ENCODE measurements around the gene FBLN1.

Gene FBLN1

GRCh38 chr22:45594123-45594941, 91.6 kb downstream of the FBLN1 start:
- Histone ChIP-seq H3K36me3 (ENCODE audit: insufficient read depth, low read length) (no peaks in the 10 kb centered on the region), H3K4me1 (ENCODE audit: insufficient read depth, low read length, poor library complexity, severe bottlenecking) (no peaks in the 10 kb centered on the region), H3K79me2 (ENCODE audit: insufficient read depth, low read length) (no peaks in the 10 kb centered on the region), H3K4me3 (ENCODE audit: low read length, poor library complexity, severe bottlenecking) (no peak overlapping the region), H2AFZ (ENCODE audit: low read length) (no peak overlapping the region), H3K9me2 (replicated peaks; ENCODE audit: low read depth, low read length) (no peaks in the 10 kb centered on the region), H3K9me3 (ENCODE audit: insufficient read depth, low read depth, low read length) (no peaks in the 10 kb centered on the region), H3K27me3 (ENCODE audit: insufficient read depth, low read length, poor library complexity, severe bottlenecking) (no peaks in the 10 kb centered on the region), H3F3A (ENCODE audit: low read depth) (no peaks in the 10 kb centered on the region), H4K20me1 (ENCODE audit: insufficient read depth, low read length, poor library complexity, severe bottlenecking) (no peaks in the 10 kb centered on the region), H3K9ac (ENCODE audit: low read depth, low read length, poor library complexity, severe bottlenecking) (no peak overlapping the region), H3K4me2 (ENCODE audit: low read depth, low read length, poor library complexity, severe bottlenecking) (no peak overlapping the region)
- TF ChIP-seq EZH2phosphoT487 (IDR thresholded peaks at IDR 0.05; ENCODE audit: borderline replicate concordance) (no peak), CTCF (conservative IDR thresholded peaks at IDR 0.05; ENCODE audit: low read length) (no peak)

GRCh38 chr22:45597460-45598192, 94.9 kb downstream of the FBLN1 start:
- Histone ChIP-seq H3F3A (ENCODE audit: low read depth) (no peaks in the 10 kb centered on the region), H4K20me1 (ENCODE audit: insufficient read depth, low read length, poor library complexity, severe bottlenecking) (no peaks in the 10 kb centered on the region), H2AFZ (ENCODE audit: low read length) (no peak overlapping the region), H3K27me3 (ENCODE audit: insufficient read depth, low read length, poor library complexity, severe bottlenecking) (no peaks in the 10 kb centered on the region), H3K4me2 (ENCODE audit: low read depth, low read length, poor library complexity, severe bottlenecking) (no peak overlapping the region), H3K4me1 (ENCODE audit: insufficient read depth, low read length, poor library complexity, severe bottlenecking) (peaks cover 10% of the 10 kb centered on the region), H3K79me2 (ENCODE audit: insufficient read depth, low read length) (no peaks in the 10 kb centered on the region), H3K9me2 (replicated peaks; ENCODE audit: low read depth, low read length) (no peaks in the 10 kb centered on the region), H3K4me3 (ENCODE audit: low read length, poor library complexity, severe bottlenecking) (no peak overlapping the region), H3K9me3 (ENCODE audit: insufficient read depth, low read depth, low read length) (no peaks in the 10 kb centered on the region), H3K9ac (ENCODE audit: low read depth, low read length, poor library complexity, severe bottlenecking) (no peak overlapping the region), H3K36me3 (ENCODE audit: insufficient read depth, low read length) (no peaks in the 10 kb centered on the region)
- no peak for TF ChIP-seq EZH2phosphoT487 (IDR thresholded peaks at IDR 0.05; ENCODE audit: borderline replicate concordance)
- TF ChIP-seq CTCF (conservative IDR thresholded peaks at IDR 0.05; ENCODE audit: low read length), result no peak

GRCh38 chr22:45598596-45599217, 96.0 kb downstream of the FBLN1 start:
- no peak overlapping the region for H2AFZ ChIP-seq (ENCODE audit: low read length)
- H3K9ac ChIP-seq (ENCODE audit: low read depth, low read length, poor library complexity, severe bottlenecking), result no peak overlapping the region
- H3K79me2 ChIP-seq (ENCODE audit: insufficient read depth, low read length), result no peaks in the 10 kb centered on the region
- H3K9me3 ChIP-seq (ENCODE audit: insufficient read depth, low read depth, low read length), result no peaks in the 10 kb centered on the region
- H3K9me2 ChIP-seq (replicated peaks; ENCODE audit: low read depth, low read length), result no peaks in the 10 kb centered on the region
- H3K4me2 ChIP-seq (ENCODE audit: low read depth, low read length, poor library complexity, severe bottlenecking), result no peak overlapping the region
- no peaks in the 10 kb centered on the region for H4K20me1 ChIP-seq (ENCODE audit: insufficient read depth, low read length, poor library complexity, severe bottlenecking)
- H3F3A ChIP-seq (ENCODE audit: low read depth), result peaks cover 4% of the 10 kb centered on the region; the same call in 1 of the 2 replicates
- H3K36me3 ChIP-seq (ENCODE audit: insufficient read depth, low read length), result no peaks in the 10 kb centered on the region
- no peak overlapping the region for H3K4me3 ChIP-seq (ENCODE audit: low read length, poor library complexity, severe bottlenecking)
- no peaks in the 10 kb centered on the region for H3K27me3 ChIP-seq (ENCODE audit: insufficient read depth, low read length, poor library complexity, severe bottlenecking)
- H3K4me1 ChIP-seq (ENCODE audit: insufficient read depth, low read length, poor library complexity, severe bottlenecking), result peaks cover 21% of the 10 kb centered on the region
- TF ChIP-seq CTCF (conservative IDR thresholded peaks at IDR 0.05; ENCODE audit: low read length) (no peak), EZH2phosphoT487 (IDR thresholded peaks at IDR 0.05; ENCODE audit: borderline replicate concordance) (no peak)
